DMS153 treated with DMSO at 0.1 percent for 48 hours (cell line): ENCODE results near the gene APOBEC3H.

Source experiments
- DNase-seq: peaks from one replicate; lab custom pipeline; 2025; ENCODE audit not compliant: unreplicated experiment; lab: John Stamatoyannopoulos, UW

Gene APOBEC3H

GRCh38 chr22:39135092-39135896 is 38.2 kb downstream of the APOBEC3H start:
- no peak for DNase-seq

- no peak for DNase-seq
Measured at GRCh38 chr22:39136317-39136716, 39.3 kb downstream of the APOBEC3H start.

- DNase-seq = no peak
Measured at GRCh38 chr22:39138357-39138997, 41.4 kb downstream of the APOBEC3H start.

GRCh38 chr22:39139933-39140332 is 42.9 kb downstream of the APOBEC3H start:
- DNase-seq = no peak

GRCh38 chr22:39142088-39142680 is 45.1 kb downstream of the APOBEC3H start:
- no peak for DNase-seq

- DNase-seq = no peak
Measured at GRCh38 chr22:39144101-39144767, 47.2 kb downstream of the APOBEC3H start.

GRCh38 chr22:39146256-39147101 is 49.4 kb downstream of the APOBEC3H start:
- no peak for DNase-seq

- DNase-seq = no peak
Measured at GRCh38 chr22:39147335-39148025, 50.4 kb downstream of the APOBEC3H start.

- no peak for DNase-seq
Measured at GRCh38 chr22:39148026-39148726, 51.1 kb downstream of the APOBEC3H start.

GRCh38 chr22:39148727-39149535 is 51.9 kb downstream of the APOBEC3H start:
- no peak for DNase-seq

GRCh38 chr22:39149915-39150847 is 53.1 kb downstream of the APOBEC3H start:
- no peak for DNase-seq

GRCh38 chr22:39150848-39151215 is 53.8 kb downstream of the APOBEC3H start:
- no peak for DNase-seq

- DNase-seq = no peak
Measured at GRCh38 chr22:39151329-39151975, 54.4 kb downstream of the APOBEC3H start.

GRCh38 chr22:39152024-39152510 is 55.0 kb downstream of the APOBEC3H start:
- no peak for DNase-seq

GRCh38 chr22:39152511-39153219 is 55.6 kb downstream of the APOBEC3H start, which contains the start of gene CBX7:
Gene CBX7 (minus strand): TSS chr22:39152680. CDS start chr22:39152444, 236 bp downstream.
- peak; percentile 46 for DNase-seq

GRCh38 chr22:39153220-39153717 is 56.2 kb downstream of the APOBEC3H start:
- no peak for DNase-seq
